HL-60 (cell line): Measurements from ENCODE around the gene TMEM192.

ENCODE experiments used
- POLR2AphosphoS5 ChIP-seq: IDR thresholded peaks from 2 replicates; pipeline ENCODE4 v1.6.1; 2012; ENCODE audit warnings: low read depth
- SPI1 ChIP-seq: IDR thresholded peaks from 2 replicates; pipeline ENCODE4 v1.6.1; 2012; ENCODE audit warnings: low read depth, mild to moderate bottlenecking, borderline replicate concordance
- TF ChIP-seq, protein P1 (sequence below): IDR thresholded peaks from one replicate; pipeline ENCODE4 v1.5.1; 2011; ENCODE audit warnings: low read length, control low read depth, inconsistent platforms; ENCODE audit not compliant: insufficient read depth
- TF ChIP-seq, protein P2 (sequence below): IDR thresholded peaks from 2 replicates; pipeline ENCODE4 v1.6.1; 2012; ENCODE audit warnings: low read depth; ENCODE audit not compliant: insufficient replicate concordance

DNA sequence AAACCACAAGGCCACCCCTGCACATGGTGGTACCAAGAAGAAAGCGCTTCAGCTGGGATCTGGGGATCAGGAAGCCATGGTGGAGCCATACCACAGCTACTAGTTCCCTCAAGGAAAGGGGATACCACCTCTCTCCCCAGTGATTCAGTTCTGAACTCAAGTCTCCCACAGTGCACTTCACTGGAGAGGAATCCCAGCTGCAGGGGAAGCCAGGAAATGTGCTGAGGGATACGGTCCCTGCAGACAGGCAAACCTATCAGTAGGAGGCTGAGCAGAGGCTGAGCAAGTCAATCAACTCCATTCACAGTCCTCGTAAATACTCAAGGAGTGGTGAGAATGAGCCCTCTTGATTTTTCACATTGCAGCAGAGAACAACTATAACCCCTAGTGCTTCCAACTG is 11.0 kb downstream of the TMEM192 start:
- TF ChIP-seq, protein P1, sequence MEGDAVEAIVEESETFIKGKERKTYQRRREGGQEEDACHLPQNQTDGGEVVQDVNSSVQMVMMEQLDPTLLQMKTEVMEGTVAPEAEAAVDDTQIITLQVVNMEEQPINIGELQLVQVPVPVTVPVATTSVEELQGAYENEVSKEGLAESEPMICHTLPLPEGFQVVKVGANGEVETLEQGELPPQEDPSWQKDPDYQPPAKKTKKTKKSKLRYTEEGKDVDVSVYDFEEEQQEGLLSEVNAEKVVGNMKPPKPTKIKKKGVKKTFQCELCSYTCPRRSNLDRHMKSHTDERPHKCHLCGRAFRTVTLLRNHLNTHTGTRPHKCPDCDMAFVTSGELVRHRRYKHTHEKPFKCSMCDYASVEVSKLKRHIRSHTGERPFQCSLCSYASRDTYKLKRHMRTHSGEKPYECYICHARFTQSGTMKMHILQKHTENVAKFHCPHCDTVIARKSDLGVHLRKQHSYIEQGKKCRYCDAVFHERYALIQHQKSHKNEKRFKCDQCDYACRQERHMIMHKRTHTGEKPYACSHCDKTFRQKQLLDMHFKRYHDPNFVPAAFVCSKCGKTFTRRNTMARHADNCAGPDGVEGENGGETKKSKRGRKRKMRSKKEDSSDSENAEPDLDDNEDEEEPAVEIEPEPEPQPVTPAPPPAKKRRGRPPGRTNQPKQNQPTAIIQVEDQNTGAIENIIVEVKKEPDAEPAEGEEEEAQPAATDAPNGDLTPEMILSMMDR = no peak
- TF ChIP-seq SPI1 = no peak
- TF ChIP-seq, protein P2, sequence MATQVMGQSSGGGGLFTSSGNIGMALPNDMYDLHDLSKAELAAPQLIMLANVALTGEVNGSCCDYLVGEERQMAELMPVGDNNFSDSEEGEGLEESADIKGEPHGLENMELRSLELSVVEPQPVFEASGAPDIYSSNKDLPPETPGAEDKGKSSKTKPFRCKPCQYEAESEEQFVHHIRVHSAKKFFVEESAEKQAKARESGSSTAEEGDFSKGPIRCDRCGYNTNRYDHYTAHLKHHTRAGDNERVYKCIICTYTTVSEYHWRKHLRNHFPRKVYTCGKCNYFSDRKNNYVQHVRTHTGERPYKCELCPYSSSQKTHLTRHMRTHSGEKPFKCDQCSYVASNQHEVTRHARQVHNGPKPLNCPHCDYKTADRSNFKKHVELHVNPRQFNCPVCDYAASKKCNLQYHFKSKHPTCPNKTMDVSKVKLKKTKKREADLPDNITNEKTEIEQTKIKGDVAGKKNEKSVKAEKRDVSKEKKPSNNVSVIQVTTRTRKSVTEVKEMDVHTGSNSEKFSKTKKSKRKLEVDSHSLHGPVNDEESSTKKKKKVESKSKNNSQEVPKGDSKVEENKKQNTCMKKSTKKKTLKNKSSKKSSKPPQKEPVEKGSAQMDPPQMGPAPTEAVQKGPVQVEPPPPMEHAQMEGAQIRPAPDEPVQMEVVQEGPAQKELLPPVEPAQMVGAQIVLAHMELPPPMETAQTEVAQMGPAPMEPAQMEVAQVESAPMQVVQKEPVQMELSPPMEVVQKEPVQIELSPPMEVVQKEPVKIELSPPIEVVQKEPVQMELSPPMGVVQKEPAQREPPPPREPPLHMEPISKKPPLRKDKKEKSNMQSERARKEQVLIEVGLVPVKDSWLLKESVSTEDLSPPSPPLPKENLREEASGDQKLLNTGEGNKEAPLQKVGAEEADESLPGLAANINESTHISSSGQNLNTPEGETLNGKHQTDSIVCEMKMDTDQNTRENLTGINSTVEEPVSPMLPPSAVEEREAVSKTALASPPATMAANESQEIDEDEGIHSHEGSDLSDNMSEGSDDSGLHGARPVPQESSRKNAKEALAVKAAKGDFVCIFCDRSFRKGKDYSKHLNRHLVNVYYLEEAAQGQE = no peak
- TF ChIP-seq POLR2AphosphoS5 = no peak
